SK-N-SH (cell line): ENCODE measurements around the gene CCDC126. TPM values are rescaled to one million over a fixed set of nuclear protein-coding genes. Genes with fewer than 3 reads are reported as not detected.

Experiments
- CTCF ChIA-PET: fragments of 300-600, 350-600 bp; formaldehyde crosslinking; extraction: SDS; loops from one replicate; lab custom pipeline; 2021; lab: Yijun Ruan, JAX
- POLR2A ChIA-PET: fragments of 350-600 bp; sonication (Branson Sonifier 250); formaldehyde crosslinking; extraction: SDS; loops from one replicate; lab custom pipeline; 2020; ENCODE audit warnings: antibody characterized with exemption, inconsistent platforms; lab: Yijun Ruan, JAX
- DNase-seq: peaks from one replicate; pipeline ENCODE4 v3.0.0; 2012
- H2AFZ ChIP-seq: fragments of 200-600 bp; sonication (generic); 2 replicates; pipeline ENCODE4 v1.8.1; 2016; ENCODE audit warnings: antibody characterized with exemption, mild to moderate bottlenecking, low read depth
- H3F3A ChIP-seq: fragments of 200-600 bp; sonication (generic); replicated peaks from 2 replicates; pipeline ENCODE3; 2016; ENCODE audit warnings: antibody characterized with exemption, mild to moderate bottlenecking; ENCODE audit not compliant: insufficient read depth
- H3K27ac ChIP-seq, 2 experiments: fragments of 200-500 bp in 1 of 2; fragments of 200-600 bp in 1 of 2; sonication (Bioruptor generic) in 1 of 2; sonication (generic), shearing (Covaris generic) in 1 of 2; 2 replicates each; pipeline versions ENCODE4 v1.5.1 to v1.6.1; 2014 to 2016; ENCODE audit warnings: low read depth in 2 of 2, inconsistent platforms in 1 of 2, low read length in 1 of 2, mild to moderate bottlenecking in 1 of 2, mixed read lengths in 1 of 2
- H3K27me3 ChIP-seq: fragments of 200-600 bp; sonication (generic), shearing (Covaris generic); 2 replicates; pipeline ENCODE4 v1.6.1; 2016; ENCODE audit warnings: mixed run types; ENCODE audit not compliant: insufficient read depth
- H3K36me3 ChIP-seq, 2 experiments: fragments of 200-500 bp in 1 of 2; fragments of 200-600 bp in 1 of 2; sonication (Bioruptor generic) in 1 of 2; sonication (generic) in 1 of 2; replicated peaks in 1 of 2; 2 replicates each; pipeline versions ENCODE3 to v1.5.1; 2014 to 2016; ENCODE audit warnings: low read length in 1 of 2, mild to moderate bottlenecking in 1 of 2; ENCODE audit not compliant: insufficient read depth in 2 of 2, control insufficient read depth in 1 of 2
- H3K4me1 ChIP-seq, 2 experiments: fragments of 200-500 bp in 1 of 2; fragments of 200-600 bp in 1 of 2; sonication (Bioruptor generic) in 1 of 2; sonication (generic), shearing (Covaris generic) in 1 of 2; 2 replicates each; pipeline versions ENCODE4 v1.5.1 to v1.6.1; 2014 to 2016; ENCODE audit warnings: low read depth in 1 of 2, low read length in 1 of 2, mixed run types in 1 of 2; ENCODE audit not compliant: insufficient read depth in 2 of 2, control insufficient read depth in 1 of 2
- H3K4me2 ChIP-seq: fragments of 200-600 bp; sonication (generic), shearing (Covaris generic); 2 replicates; pipeline ENCODE4 v1.6.1; 2017; ENCODE audit warnings: mixed run types
- H3K4me3 ChIP-seq, 2 experiments: fragments of 200-500 bp in 1 of 2; fragments of 200-600 bp in 1 of 2; sonication (Bioruptor generic) in 1 of 2; sonication (generic), shearing (Covaris generic) in 1 of 2; 2 replicates each; pipeline versions ENCODE4 v1.5.1 to v1.8.1; 2014 to 2016; ENCODE audit warnings: low read depth in 2 of 2, inconsistent platforms in 1 of 2, low read length in 1 of 2, mild to moderate bottlenecking in 1 of 2, mixed read lengths in 1 of 2, moderate library complexity in 1 of 2
- H3K79me2 ChIP-seq: fragments of 200-600 bp; sonication (generic); 2 replicates; pipeline ENCODE4 v1.8.1; 2017; ENCODE audit warnings: mild to moderate bottlenecking; ENCODE audit not compliant: insufficient read depth
- H3K9ac ChIP-seq: fragments of 200-600 bp; sonication (generic); 2 replicates; pipeline ENCODE4 v1.6.1; 2017; ENCODE audit warnings: mixed run types
- H3K9me2 ChIP-seq: fragments of 200-600 bp; sonication (generic); 2 replicates; pipeline ENCODE4 v1.6.1; 2017; ENCODE audit warnings: mixed run types
- H3K9me3 ChIP-seq: fragments of 200-600 bp; sonication (generic); 2 replicates; pipeline ENCODE4 v1.6.1; 2017; ENCODE audit warnings: mixed run types, mild to moderate bottlenecking, moderate library complexity
- H4K20me1 ChIP-seq: fragments of 200-600 bp; sonication (generic); 2 replicates; pipeline ENCODE4 v1.6.1; 2017; ENCODE audit warnings: mild to moderate bottlenecking, mixed run types; ENCODE audit not compliant: insufficient read depth
- CHD2 ChIP-seq: fragments of 150-350 bp; IDR thresholded peaks from 2 replicates; pipeline ENCODE4 v1.6.1; 2018; ENCODE audit warnings: low read length; ENCODE audit not compliant: partially characterized antibody
- ELF1 ChIP-seq: IDR thresholded peaks from 2 replicates; pipeline ENCODE4 v1.4.0; 2012
- EP300 ChIP-seq, 2 experiments: IDR thresholded peaks; 2 replicates each; pipeline versions ENCODE4 v1.4.0 to v1.6.1; 2012; ENCODE audit warnings: borderline replicate concordance in 1 of 2, low read depth in 1 of 2, low read length in 1 of 2
- EZH2phosphoT487 ChIP-seq: fragments of 200-600 bp; sonication (generic); IDR thresholded peaks from 2 replicates; pipeline ENCODE4 v1.6.1; 2017; ENCODE audit warnings: low read depth, mixed run types, mild to moderate bottlenecking, antibody characterized with exemption, moderate library complexity, borderline replicate concordance
- FOSL2 ChIP-seq: IDR thresholded peaks from 2 replicates; pipeline ENCODE4 v1.4.0; 2012; ENCODE audit warnings: low read depth, mild to moderate bottlenecking, moderate library complexity, borderline replicate concordance
- FOXM1 ChIP-seq: IDR thresholded peaks from 2 replicates; pipeline ENCODE4 v1.4.0; 2012; ENCODE audit warnings: low read depth, mild to moderate bottlenecking
- GABPA ChIP-seq: IDR thresholded peaks from 2 replicates; pipeline ENCODE4 v1.4.0; 2012; ENCODE audit warnings: low read depth, mild to moderate bottlenecking
- GATA2 ChIP-seq: sonication (generic); formaldehyde crosslinking; IDR thresholded peaks from 2 replicates; pipeline ENCODE4 v1.5.0; 2020; ENCODE audit warnings: mild to moderate bottlenecking, missing genetic modification reagents
- JUND ChIP-seq: IDR thresholded peaks from 2 replicates; pipeline ENCODE4 v1.4.0; 2012
- MAX ChIP-seq: IDR thresholded peaks from 2 replicates; pipeline ENCODE4 v1.4.0; 2012; ENCODE audit warnings: low read depth
- MEF2A ChIP-seq: IDR thresholded peaks from 2 replicates; pipeline ENCODE4 v1.4.0; 2012; ENCODE audit warnings: low read depth, borderline replicate concordance
- POLR2AphosphoS5 ChIP-seq: IDR thresholded peaks from 2 replicates; pipeline ENCODE4 v1.6.1; 2012; ENCODE audit warnings: low read depth, low read length
- RAD21 ChIP-seq: IDR thresholded peaks from 2 replicates; pipeline ENCODE4 v1.6.1; 2012; ENCODE audit warnings: mild to moderate bottlenecking, low read length
- RFX5 ChIP-seq: IDR thresholded peaks from 2 replicates; pipeline ENCODE4 v1.6.1; 2012; ENCODE audit warnings: mild to moderate bottlenecking, improper control_type of control experiment, low read length
- RXRA ChIP-seq: IDR thresholded peaks from 2 replicates; pipeline ENCODE4 v1.4.0; 2012; ENCODE audit warnings: low read depth, mild to moderate bottlenecking, borderline replicate concordance
- SIN3A ChIP-seq: IDR thresholded peaks from 2 replicates; pipeline ENCODE4 v1.6.1; 2012; ENCODE audit warnings: low read depth, mild to moderate bottlenecking, low read length, moderate library complexity, borderline replicate concordance
- TAF1 ChIP-seq: IDR thresholded peaks from 2 replicates; pipeline ENCODE4 v1.6.1; 2012; ENCODE audit warnings: low read depth, mild to moderate bottlenecking, low read length, moderate library complexity, borderline replicate concordance
- TCF12 ChIP-seq: IDR thresholded peaks from 2 replicates; pipeline ENCODE4 v1.4.0; 2012
- TEAD4 ChIP-seq: IDR thresholded peaks from 2 replicates; pipeline ENCODE4 v1.4.0; 2012; ENCODE audit warnings: mild to moderate bottlenecking, borderline replicate concordance; ENCODE audit not compliant: insufficient read depth
- WGBS: methylation state at CpG from one replicate; pipeline ENCODE4 v1.1.6; 2017; ENCODE audit warnings: low lambda C conversion rate; 5-methylcytosine and 5-hydroxymethylcytosine counted together
- polyA plus RNA-seq, 3 experiments: library from polyadenylated mRNA; depleted of rRNA; stranded (reverse); fragments of >200 nt; gene quantifications; 2 replicates each; pipeline ENCODE4 v1.2.3, GENCODE V29; 2012
- TF ChIP-seq, protein P1 (sequence below): fragments of 150-350 bp; IDR thresholded peaks from 2 replicates; pipeline ENCODE4 v1.6.1; 2016; ENCODE audit warnings: mild to moderate bottlenecking, low read depth, low read length
- TF ChIP-seq, protein P2 (sequence below): fragments of 200-600 bp; sonication (generic); IDR thresholded peaks from 2 replicates; pipeline ENCODE4 v1.6.1; 2017; ENCODE audit warnings: antibody characterized with exemption, mild to moderate bottlenecking, moderate library complexity

Gene CCDC126
- polyA plus RNA-seq, 1 of the 3 experiments (the other 2 are of a cell fraction): 5.5 TPM

DNA sequence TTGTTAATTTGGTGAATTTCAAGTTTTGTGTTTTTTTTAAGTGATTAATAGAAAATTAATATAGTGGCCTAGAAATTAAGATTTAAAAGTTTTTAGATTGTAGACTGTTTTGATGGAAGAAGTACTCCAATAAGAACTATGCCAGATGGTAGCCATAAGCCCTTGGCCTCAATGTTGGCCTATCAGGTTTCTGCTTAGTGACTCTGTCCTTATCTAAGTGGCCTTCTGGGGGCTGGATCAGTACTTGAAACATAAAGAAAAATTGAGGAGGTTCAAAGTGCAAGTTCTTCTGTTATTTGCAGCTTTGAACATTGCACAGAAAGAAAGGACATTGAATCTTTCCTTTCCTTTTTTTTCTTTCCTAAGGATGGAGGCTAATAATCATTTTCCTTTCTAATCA lies 9.9 kb downstream of the CCDC126 start:
- no peak for DNase-seq
- H3K4me1 ChIP-seq: no peaks in the 10 kb centered on the region
- H2AFZ ChIP-seq: no peak overlapping the region
- peaks cover 0 to 4% of the 10 kb centered on the region in 2 experiments for H3K36me3 ChIP-seq
- H3K27me3 ChIP-seq: no peaks in the 10 kb centered on the region
- no peaks in the 10 kb centered on the region for H3K9me3 ChIP-seq
- no peaks in the 10 kb centered on the region for H4K20me1 ChIP-seq
- H3K27ac ChIP-seq: no peak overlapping the region
- H3K4me2 ChIP-seq: no peak overlapping the region
- no peaks in the 10 kb centered on the region for H3F3A ChIP-seq
- H3K9ac ChIP-seq: no peak overlapping the region
- no peaks in the 10 kb centered on the region for H3K79me2 ChIP-seq
- H3K4me3 ChIP-seq: no peak overlapping the region
- ChIA-PET CTCF (interaction anchor here (1.8 kb wide), 1 partner anchor 76 kb away, joined by 4 read pairs; no protein-coding TSS in a partner anchor), POLR2A (no interaction called here)
- TF ChIP-seq GABPA (no peak), FOXM1 (no peak), EP300 (IDR thresholded peaks at IDR 0.05; ENCODE audit: borderline replicate concordance in 1 of 2, low read depth in 1 of 2, low read length in 1 of 2) (no peak)
- no peaks in the 10 kb centered on the region for H3K9me2 ChIP-seq

DNA sequence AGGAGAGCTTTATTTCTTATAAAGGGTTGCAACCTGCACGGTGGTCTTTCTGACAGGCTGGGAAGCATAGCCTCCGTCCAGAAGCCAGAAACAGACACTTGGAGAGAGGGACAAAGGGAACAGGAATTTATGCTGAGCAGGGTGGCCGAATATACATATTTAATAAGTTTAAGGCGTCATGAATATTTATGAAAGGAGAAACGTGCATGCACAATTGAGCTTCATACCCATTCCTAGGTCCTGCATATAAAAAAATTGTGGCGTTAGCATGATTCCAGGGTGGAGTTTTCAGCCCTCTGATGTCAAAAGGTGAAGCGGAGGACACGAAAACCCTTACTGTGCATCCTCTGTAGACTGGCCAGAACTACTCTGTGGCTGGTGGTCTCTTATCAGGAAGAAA lies 10.7 kb downstream of the CCDC126 start:
- WGBS: 85% methylated on average over 8 of the region's 8 CpGs
- Histone ChIP-seq H3K27me3 (no peaks in the 10 kb centered on the region), H3K9ac (no peak overlapping the region), H2AFZ (no peak overlapping the region), H3K4me2 (no peak overlapping the region), H3K4me1 (no peaks in the 10 kb centered on the region), H3K9me3 (no peaks in the 10 kb centered on the region), H3K9me2 (no peaks in the 10 kb centered on the region), H4K20me1 (no peaks in the 10 kb centered on the region), H3K4me3 (no peak overlapping the region), H3K27ac (no peak overlapping the region), H3K79me2 (no peaks in the 10 kb centered on the region)
- CTCF ChIA-PET: interaction anchor here (1.1 to 1.8 kb wide), 2 partner anchors 8 to 75 kb away, joined by 3 to 4 read pairs; no protein-coding TSS in a partner anchor
- TF ChIP-seq RAD21: no peak
- TF ChIP-seq RXRA: no peak
- TF ChIP-seq GABPA: no peak
- TF ChIP-seq RFX5: no peak
- TF ChIP-seq CHD2: no peak
- TF ChIP-seq TCF12: no peak
- TF ChIP-seq EZH2phosphoT487: no peak
- TF ChIP-seq GATA2 (CRISPR knock-in tag): no peak
- no peak for TF ChIP-seq SIN3A
- no peak for TF ChIP-seq MAX
- TF ChIP-seq TAF1: no peak
- no peak for TF ChIP-seq ELF1
- TF ChIP-seq MEF2A: no peak
- TF ChIP-seq FOSL2: no peak
- no peak for TF ChIP-seq TEAD4
- TF ChIP-seq FOXM1: no peak
- TF ChIP-seq, protein P1, sequence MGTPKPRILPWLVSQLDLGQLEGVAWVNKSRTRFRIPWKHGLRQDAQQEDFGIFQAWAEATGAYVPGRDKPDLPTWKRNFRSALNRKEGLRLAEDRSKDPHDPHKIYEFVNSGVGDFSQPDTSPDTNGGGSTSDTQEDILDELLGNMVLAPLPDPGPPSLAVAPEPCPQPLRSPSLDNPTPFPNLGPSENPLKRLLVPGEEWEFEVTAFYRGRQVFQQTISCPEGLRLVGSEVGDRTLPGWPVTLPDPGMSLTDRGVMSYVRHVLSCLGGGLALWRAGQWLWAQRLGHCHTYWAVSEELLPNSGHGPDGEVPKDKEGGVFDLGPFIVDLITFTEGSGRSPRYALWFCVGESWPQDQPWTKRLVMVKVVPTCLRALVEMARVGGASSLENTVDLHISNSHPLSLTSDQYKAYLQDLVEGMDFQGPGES: no peak
- TF ChIP-seq, protein P2, sequence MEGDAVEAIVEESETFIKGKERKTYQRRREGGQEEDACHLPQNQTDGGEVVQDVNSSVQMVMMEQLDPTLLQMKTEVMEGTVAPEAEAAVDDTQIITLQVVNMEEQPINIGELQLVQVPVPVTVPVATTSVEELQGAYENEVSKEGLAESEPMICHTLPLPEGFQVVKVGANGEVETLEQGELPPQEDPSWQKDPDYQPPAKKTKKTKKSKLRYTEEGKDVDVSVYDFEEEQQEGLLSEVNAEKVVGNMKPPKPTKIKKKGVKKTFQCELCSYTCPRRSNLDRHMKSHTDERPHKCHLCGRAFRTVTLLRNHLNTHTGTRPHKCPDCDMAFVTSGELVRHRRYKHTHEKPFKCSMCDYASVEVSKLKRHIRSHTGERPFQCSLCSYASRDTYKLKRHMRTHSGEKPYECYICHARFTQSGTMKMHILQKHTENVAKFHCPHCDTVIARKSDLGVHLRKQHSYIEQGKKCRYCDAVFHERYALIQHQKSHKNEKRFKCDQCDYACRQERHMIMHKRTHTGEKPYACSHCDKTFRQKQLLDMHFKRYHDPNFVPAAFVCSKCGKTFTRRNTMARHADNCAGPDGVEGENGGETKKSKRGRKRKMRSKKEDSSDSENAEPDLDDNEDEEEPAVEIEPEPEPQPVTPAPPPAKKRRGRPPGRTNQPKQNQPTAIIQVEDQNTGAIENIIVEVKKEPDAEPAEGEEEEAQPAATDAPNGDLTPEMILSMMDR: no peak
- TF ChIP-seq POLR2AphosphoS5: no peak
- no peak for TF ChIP-seq JUND
- TF ChIP-seq, all 33 proteins: peak for 0
- no peak for DNase-seq
- POLR2A ChIA-PET: no interaction called here
- H3K36me3 ChIP-seq: peaks cover 0 to 10% of the 10 kb centered on the region in 2 experiments
- H3F3A ChIP-seq: no peaks in the 10 kb centered on the region
